Ishikawa (cell line): ENCODE data around the gene TTC9.

Source experiments
- EGR1 ChIP-seq: IDR thresholded peaks from 2 replicates; pipeline ENCODE4 v1.6.1; 2012
- EP300 ChIP-seq: IDR thresholded peaks from 2 replicates; pipeline ENCODE4 v1.6.1; 2012; ENCODE audit warnings: borderline replicate concordance
- FOXM1 ChIP-seq: IDR thresholded peaks from 2 replicates; pipeline ENCODE4 v1.6.1; 2012; ENCODE audit warnings: low read depth, borderline replicate concordance
- NFIC ChIP-seq: IDR thresholded peaks from 2 replicates; pipeline ENCODE4 v1.6.1; 2012
- USF1 ChIP-seq: IDR thresholded peaks from 2 replicates; pipeline ENCODE4 v1.6.1; 2012
- YY1 ChIP-seq: IDR thresholded peaks from 2 replicates; pipeline ENCODE4 v1.6.1; 2012; ENCODE audit warnings: low read depth

GRCh38 chr14:70683983-70684382 is 42.3 kb downstream of the TTC9 start:
- TF ChIP-seq NFIC = no peak
- no peak for TF ChIP-seq FOXM1
- TF ChIP-seq YY1 = no peak
- no peak for TF ChIP-seq EP300
- TF ChIP-seq EGR1 = no peak
- no peak for TF ChIP-seq USF1
